Choroid plexus epithelial cell (primary cell): ENCODE data around the gene PRSS22.

ENCODE experiments used
- DNase-seq: peaks from one replicate; pipeline ENCODE4 v3.0.0-alpha.2; 2010; ENCODE audit warnings: low read depth
- H3K4me3 ChIP-seq: 2 replicates; pipeline ENCODE4 v1.5.1; 2011; ENCODE audit warnings: low read depth, mild to moderate bottlenecking, control low read depth, low read length, moderate library complexity
- TF ChIP-seq, protein P1 (sequence below): conservative IDR thresholded peaks from 2 replicates; pipeline ENCODE4 v1.5.1; 2011; ENCODE audit warnings: low read depth, mild to moderate bottlenecking, control low read depth, inconsistent platforms, low read length, moderate library complexity

PRSS22 gene

GRCh38 chr16:2822496-2822895, 35.5 kb downstream of the PRSS22 start:
- TF ChIP-seq, protein P1, sequence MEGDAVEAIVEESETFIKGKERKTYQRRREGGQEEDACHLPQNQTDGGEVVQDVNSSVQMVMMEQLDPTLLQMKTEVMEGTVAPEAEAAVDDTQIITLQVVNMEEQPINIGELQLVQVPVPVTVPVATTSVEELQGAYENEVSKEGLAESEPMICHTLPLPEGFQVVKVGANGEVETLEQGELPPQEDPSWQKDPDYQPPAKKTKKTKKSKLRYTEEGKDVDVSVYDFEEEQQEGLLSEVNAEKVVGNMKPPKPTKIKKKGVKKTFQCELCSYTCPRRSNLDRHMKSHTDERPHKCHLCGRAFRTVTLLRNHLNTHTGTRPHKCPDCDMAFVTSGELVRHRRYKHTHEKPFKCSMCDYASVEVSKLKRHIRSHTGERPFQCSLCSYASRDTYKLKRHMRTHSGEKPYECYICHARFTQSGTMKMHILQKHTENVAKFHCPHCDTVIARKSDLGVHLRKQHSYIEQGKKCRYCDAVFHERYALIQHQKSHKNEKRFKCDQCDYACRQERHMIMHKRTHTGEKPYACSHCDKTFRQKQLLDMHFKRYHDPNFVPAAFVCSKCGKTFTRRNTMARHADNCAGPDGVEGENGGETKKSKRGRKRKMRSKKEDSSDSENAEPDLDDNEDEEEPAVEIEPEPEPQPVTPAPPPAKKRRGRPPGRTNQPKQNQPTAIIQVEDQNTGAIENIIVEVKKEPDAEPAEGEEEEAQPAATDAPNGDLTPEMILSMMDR, result no peak
- H3K4me3 ChIP-seq, result no peak overlapping the region

DNA sequence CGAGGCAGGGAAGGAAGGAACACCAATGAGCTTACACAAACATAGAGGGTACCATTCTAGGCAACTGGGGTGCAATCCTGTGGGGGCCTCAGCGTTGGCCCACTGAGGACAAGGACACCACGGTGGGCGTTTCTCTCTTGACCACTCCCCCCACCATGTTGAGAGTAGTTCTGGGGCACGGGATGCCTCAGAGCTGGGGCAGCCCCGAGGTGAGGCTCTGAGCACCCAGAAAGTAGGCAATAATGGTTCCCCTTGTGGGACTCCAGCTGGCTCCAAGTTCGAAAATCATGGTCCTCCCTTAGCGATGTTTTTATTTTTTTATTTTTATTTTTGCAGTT, 35.8 kb downstream of the PRSS22 start:
- H3K4me3 ChIP-seq, result no peak overlapping the region
- no peak for DNase-seq
- TF ChIP-seq, protein P1, result no peak

More at GRCh38 chr16:2822496-2822895, 35.5 kb downstream of the PRSS22 start:
- no peak for DNase-seq

- H3K4me3 ChIP-seq, result no peak overlapping the region
- no peak for DNase-seq
- TF ChIP-seq, protein P1, result no peak
Measured at GRCh38 chr16:2821487-2822157, 36.3 kb downstream of the PRSS22 start.

DNA sequence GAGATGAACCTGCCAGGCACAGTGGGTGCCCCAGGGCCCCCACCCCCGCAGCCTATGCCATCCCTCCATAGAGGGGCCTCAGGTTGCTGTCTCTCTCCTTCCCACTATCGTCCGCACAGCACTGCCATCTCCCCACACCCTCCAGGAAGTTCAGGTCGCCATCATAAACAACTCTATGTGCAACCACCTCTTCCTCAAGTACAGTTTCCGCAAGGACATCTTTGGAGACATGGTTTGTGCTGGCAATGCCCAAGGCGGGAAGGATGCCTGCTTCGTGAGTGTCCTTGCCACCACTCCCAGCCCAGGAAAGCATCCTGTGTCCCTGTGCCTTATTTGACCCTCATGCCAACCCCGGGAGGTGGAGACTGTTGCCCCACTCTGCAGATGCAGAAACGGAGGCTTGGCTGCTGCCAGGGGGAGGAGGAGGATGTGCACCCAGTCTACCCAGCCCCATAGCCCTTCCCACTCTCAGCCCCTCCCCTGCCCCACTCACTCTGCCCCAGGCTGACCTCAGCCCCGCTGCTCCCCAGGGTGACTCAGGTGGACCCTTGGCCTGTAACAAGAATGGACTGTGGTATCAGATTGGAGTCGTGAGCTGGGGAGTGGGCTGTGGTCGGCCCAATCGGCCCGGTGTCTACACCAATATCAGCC, 37.0 kb downstream of the PRSS22 start:
- TF ChIP-seq, protein P1, result no peak
- H3K4me3 ChIP-seq, result no peak overlapping the region

DNA sequence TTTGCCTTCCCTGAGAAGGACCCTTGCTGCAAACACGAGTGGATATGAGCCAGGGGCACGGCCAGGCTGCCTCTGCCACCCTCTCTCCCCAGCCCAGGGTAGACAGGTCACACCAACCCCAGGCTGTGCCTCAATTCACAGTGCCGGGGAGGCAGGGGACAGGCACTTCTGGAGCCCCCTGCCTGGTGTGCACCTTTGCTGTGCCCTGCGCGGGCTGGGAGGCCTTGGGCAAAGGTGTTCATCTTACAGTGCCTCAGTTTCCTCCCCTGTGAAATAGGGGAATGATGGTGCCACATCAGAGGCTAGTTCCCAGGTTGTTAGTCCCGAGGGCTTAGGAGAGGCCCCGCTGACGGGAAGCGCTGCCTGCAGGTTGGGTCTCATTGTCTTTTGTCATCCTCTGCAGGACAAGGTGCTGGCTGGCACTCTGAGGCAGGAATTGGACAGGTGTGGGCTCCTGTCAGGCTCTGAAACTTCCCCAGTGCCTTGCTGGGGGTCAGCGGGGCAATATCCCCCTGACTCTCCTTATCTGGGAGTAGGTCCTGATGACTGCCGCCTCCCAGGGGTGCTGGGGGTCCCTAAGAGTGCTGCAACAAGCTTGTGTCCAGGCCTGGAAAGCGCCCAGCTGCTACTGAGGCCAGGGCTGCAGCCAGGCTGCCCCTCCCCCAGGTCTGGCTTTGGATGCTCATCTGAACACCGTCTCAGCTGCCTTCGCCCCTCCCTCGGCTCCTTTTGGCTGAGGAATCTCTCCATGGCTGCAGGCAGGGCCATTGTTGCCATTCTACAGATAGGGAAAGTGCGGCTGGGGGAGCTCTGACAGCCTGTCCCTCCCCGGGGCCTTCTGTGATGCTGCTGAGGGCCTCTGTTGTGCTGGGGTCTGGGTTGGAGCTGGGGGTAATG, 37.8 kb downstream of the PRSS22 start:
- DNase-seq, result no peak
- TF ChIP-seq, protein P1, result no peak
- H3K4me3 ChIP-seq, result no peak overlapping the region

More for the DNA sequence above, 37.0 kb downstream of the PRSS22 start:
- DNase-seq, result no peak

GRCh38 chr16:2819179-2819938, 38.6 kb downstream of the PRSS22 start:
- H3K4me3 ChIP-seq, result no peak overlapping the region
- no peak for DNase-seq
- TF ChIP-seq, protein P1, result no peak
